GM21723 (cell line): ENCODE data around the gene CDH20.

Experiments
- ATAC-seq: cut with Tn5 transposase; IDR thresholded peaks from one replicate; pipeline ENCODE4 v1.9.1; 2021; ENCODE audit warnings: mild to moderate bottlenecking, moderate library complexity; ENCODE audit not compliant: unreplicated experiment

Gene CDH20

DNA sequence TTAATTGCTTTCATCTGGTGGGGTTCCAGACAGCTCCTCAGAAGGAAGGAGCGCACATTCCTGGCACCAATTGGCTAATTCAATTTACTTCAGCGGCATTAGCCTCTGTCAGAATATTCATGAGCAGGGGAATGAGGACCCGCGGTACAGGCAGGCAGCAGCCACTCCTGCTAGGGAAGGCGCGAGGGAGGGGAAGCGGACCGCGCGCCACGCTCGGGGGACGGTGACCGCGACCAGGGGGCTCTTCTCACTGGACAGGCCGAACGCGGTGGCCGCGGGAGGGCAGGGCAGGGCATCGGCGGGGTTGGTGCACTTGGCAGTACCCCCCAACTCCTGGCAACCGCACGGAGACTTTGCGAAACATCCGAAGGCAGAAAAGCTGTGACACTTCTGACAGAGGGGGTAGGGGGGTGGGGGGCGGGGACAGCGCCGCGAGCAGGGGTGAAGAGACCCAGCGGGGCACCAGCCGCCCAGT, at the start of gene CDH20:
Gene CDH20, plus strand, starts transcription at position 160 of the 475 bp plus-strand sequence.
- ATAC-seq = no peak

DNA sequence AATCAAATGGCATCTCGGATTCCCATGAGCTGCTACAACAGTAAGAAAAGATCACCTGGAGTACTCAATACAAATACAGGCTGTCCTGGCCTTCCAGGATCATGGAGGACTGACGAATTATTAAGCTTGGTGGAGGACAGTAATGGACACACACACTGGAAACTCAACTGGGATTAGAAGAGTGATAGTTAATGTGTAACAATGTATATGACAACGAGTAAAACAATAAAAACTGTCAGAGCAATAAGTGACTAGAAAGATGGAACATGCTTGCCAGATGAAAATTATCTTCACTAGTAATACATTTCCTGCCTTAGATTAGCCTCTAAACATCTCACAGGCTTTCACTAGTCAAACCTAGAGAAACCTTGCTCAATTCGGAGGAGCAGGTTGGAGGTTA, 49.2 kb upstream of the CDH20 start:
- no peak for ATAC-seq

DNA sequence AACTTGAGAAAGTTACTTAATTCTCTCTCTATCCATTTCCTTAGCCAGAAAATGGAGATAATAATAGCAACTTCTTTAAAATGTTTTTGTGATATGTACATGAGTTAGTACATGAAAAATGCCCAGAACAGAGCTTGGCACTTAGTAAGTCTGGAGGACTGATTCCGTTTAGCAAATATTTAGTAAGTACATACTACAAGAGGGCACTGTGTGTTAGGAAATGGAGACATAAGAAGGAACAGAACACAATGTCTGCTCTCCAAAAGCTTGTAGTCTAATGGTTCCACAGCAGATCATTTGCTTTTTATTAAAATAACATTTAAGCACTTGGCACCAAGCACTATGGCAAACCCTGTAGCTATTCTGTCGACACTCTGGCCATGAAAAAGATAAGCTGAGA, 47.5 kb upstream of the CDH20 start:
- no peak for ATAC-seq

DNA sequence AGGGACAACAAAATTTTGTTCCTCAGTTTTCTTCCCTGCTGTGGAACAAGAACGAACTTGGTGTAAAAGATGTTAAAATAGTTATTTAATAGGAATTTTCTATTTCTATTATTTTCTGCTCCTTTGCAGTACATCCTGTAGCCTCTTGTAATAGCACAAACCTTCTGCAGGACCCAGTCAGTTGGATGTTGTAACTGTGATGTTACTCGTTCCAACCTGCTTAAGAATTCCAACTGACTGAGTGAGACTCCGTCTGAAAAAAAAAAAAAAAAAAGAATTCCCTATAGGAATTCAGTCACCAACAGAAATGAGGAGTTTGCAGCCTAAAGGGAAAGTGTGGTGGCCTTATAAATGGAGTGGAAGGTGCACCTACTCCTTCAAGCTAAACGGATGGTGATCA, 46.4 kb upstream of the CDH20 start:
- no peak for ATAC-seq

DNA sequence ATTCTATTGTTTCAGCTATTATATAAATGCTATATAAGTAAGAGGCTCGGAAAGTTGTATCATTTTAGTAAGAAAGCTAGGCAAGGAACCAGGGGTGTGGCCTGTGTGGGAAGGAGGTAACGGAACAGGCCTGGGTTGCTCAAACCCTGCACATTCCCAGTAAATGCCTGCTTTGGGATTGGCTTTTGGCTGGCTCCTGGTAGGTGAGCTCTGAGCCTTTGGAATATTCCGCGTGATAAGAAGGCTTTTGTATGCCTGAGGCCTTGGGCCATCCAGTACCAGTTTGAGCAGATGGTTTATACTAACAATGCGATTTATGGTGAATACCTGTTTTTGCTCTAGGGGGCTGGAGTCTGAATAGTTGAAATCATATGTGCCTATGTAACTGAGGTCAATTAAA, 42.6 kb upstream of the CDH20 start:
- no peak for ATAC-seq

DNA sequence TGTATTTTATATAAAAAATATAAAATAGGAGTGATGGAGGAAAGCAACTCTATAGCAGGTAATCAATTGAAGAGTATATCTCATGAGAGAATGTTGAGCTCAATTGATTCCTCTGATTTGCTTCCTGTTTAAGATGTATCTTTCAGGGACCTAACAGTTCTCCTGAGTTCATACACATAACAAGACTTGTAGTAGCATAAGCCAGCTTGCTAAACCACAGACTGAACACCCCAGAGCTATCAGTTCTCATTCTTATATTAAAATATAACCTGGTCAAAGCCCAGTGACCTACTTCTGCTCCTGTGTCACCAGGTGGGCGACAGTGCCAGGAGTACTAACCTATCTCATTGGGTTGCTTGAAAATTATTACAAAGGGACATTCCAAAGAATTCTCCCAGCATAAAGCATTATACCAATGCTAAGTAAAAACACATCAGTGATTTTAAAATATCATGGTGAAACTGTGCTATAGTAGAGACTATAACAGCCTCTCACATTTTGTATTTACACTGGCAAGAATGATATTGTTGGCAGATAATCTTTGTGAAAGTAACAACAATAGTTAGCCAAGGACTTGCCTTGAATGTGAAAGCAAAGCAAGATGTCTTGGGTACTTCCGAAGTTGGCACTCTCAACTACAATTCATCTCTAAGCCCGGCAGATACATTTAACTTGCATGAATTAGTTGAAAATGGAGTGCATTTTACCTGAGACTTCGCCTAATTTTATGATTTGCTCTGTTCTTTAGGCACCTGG, 40.8 kb upstream of the CDH20 start:
- ATAC-seq = no peak

DNA sequence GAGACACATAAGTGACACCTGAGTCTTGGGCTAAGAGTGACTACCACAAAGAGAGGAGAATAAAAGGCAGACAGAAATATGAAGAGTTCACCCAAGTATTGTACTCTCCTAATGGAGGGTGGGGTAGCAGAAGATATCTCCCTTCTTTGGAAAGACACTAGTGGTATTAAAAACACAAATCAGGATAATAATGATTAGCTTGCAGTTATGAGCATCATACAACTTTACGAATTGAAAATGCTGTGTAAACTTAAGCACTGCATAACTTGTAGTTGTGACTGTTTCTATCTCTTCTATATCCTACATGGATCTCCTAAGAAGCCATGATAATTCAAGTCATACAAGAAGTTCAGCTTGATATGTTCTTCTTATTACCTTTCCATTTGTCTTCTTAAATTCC, 38.1 kb upstream of the CDH20 start:
- ATAC-seq = no peak

DNA sequence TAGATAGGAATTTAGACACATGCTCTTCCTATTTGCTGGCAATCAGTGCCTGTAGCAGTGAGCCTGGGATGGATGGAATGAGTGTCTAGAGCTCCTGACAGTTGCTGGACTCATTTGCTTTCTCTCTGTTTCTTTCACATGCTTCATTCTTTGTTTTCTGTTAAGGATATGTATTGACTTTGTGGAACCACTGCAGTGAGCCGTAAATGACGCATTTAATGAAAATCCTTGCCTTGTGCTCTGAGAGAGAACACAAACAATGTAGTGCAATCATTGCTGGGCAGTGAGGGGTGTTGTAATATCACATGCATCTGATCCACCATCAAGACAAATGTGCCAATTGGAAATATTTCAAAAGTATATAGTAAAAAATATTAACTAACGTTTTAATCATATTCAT, 25.2 kb upstream of the CDH20 start:
- ATAC-seq = no peak

DNA sequence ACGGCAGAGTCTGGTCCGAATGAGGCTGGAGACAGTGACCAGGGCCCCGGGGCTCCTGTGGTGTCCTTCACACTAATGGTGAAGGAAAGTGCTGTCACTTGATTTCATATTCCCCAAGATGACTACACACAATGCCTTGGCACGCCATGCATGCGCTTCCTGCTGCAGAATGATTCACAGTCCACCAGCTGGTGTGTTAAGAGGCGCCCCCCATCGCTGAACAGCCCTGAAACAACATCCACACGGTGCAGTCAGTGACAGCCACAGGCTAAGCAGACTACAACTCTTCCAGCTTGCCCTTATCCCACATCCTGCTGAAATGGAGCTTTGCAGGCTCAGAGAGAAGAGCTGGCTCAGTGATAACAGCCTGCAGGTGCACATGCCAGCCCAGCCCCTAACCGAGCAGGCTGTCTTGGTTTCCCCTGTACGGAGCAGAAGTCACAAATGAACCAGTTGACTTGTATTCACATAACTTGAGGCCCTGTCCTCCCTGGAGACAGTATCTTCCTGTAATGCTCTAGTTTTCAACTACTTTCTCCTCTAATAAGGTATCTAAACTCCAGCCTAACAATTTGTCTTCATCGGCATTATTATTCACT, 24.3 kb upstream of the CDH20 start:
- no peak for ATAC-seq

DNA sequence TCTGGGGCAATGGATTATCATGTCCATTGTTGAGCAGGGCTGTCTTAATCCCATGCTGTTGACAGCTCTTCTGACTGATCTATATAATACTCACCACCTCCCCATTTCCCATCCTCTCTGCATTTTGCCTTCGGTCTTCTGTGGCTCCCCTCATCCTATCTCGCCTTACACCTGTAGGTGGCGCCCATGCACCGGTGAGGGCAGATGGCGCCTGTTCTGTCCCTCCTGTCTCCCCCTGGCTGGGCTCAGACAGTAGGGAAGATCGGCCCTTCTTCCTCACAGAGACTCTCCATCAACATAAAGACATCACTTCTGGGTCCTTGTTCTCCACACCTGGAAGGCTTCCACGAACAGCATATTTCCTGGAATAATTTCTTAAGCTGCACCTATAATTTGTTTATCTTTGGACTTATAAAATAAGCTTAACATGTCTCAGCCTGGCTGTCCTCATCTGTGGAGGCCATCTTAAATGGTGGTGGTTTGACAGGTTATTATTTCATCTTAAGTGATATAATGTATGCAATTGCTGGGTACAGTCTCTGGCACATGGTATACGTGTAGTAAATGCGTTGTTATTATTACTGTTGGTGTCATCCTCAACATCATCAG, 10.9 kb upstream of the CDH20 start:
- peak; percentile 96 for ATAC-seq

DNA sequence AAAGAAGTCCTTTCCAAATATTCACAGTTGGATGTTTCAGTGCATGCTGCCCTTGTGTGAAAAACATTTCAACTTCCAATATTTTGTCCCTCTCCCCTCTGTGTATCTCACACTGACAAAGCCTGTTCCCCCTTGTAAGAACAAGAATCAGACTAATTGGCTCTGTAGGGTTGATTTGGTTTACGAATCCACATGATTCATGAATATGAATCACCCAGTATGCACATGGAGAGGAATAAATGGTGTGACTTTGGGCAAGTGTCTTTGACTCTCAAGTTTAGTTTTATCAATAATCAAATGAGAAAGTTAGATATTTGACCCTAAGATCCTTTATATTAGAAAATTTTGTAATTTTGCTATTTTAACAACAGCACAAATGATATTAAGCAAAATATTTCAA, 9.3 kb upstream of the CDH20 start:
- no peak for ATAC-seq

DNA sequence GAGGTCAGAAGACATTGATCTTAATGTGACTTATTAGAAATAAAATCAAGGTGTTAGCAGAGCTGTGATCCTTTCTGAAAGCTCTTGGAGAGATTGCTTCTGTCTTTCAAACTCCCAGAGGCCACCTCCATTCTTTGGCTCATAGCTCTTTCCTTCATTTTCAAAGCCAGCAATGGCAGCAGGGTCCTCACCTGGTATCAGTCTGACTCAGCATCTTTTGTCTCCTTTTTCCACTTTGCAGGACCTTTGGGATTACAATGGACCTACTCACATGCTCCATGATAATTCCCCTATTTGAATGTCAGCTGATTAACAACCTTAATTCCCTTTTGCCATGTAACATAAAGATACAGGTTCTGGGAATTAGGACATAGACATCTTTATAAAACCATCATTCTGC, 6.8 kb upstream of the CDH20 start:
- ATAC-seq = no peak

DNA sequence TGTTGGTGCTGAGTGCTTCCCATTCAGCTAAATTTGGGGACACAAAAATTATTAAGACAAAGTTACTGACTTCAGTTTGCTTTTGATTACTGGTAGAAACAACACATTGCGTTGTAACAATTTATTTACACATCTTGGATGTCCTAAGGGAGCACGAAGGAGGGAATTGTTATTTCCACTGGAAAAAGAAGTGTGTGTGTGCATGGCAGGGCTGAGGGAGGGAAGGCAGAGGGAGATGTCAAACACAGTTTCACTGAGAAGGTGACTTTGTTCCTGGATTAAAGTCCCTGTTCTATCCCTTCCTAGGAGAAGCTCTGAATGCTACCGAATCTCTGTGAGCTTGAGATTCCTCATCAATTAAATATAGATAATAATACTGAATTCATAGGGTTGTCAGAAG, 3.8 kb upstream of the CDH20 start:
- ATAC-seq = no peak

DNA sequence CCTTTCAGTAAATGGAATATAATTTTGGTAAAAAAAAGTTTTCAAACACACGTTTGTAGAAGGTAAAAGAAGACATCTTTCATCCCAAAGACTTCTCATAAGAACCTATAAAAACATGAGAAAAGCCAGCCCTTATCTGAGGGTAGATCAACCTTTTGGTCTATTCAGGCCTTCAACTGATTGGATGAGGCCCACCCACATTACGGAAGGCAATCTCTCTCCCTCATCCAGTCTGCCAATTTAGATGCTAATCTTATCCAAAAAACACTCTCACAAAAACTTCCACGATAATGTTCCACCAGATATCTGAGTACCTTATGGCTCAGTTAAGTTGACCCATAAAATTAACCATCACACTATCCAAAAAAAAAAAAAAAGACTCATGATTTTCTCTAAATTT, 2.2 kb upstream of the CDH20 start:
- ATAC-seq = no peak

DNA sequence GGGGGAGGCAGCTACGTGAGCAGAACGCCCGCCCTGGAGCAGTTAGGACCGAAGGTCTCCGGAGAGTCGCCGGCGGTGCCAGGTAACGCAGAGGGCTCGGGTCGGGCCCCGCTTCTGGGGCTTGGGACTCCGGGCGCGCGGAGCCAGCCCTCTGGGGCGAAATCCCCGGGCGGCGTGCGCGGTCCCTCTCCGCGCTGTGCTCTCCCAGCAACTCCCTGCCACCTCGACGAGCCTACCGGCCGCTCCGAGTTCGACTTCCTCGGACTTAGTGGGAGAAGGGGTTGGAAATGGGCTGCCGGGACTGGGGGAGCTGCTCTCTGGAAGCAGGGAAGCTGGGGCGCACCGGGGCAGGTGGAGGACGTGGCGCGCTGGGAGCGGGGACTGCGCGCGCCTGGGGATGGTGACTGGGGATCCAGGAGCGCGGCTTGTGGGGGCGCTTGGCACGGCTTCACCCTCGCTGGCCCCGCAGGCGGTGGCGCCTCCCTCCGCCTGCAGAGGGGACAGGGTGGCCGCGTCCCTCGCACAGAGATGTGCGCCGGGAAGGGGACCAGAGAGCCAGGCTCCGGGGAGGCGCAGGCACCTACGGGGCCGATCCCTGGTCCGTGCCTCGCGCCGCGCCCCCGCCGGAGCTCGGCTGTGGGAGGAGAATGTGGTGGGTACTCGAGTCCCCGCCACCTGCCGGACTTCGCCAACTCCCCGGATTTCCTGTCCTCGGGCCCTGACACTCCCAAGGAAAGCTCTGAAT, 688 bp downstream of the CDH20 start:
- no peak for ATAC-seq

DNA sequence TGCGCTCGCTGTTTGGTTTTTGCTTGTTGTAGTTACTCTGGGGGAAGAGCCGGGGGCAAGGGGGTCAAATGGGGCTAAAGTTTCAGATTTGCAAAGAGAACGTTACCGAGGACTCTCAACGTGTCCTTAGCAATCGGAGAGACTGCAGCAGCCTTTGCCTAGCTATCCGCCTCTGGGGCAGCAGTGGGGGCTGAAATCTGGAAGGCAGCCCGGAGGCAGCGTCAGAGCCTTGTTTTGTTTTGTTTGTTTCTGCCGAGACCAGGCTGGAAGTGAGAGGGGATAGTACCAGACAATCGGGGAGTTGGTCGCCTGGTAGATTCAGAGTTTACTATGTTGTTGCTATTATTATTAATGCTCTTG, 1.2 kb downstream of the CDH20 start:
- no peak for ATAC-seq

DNA sequence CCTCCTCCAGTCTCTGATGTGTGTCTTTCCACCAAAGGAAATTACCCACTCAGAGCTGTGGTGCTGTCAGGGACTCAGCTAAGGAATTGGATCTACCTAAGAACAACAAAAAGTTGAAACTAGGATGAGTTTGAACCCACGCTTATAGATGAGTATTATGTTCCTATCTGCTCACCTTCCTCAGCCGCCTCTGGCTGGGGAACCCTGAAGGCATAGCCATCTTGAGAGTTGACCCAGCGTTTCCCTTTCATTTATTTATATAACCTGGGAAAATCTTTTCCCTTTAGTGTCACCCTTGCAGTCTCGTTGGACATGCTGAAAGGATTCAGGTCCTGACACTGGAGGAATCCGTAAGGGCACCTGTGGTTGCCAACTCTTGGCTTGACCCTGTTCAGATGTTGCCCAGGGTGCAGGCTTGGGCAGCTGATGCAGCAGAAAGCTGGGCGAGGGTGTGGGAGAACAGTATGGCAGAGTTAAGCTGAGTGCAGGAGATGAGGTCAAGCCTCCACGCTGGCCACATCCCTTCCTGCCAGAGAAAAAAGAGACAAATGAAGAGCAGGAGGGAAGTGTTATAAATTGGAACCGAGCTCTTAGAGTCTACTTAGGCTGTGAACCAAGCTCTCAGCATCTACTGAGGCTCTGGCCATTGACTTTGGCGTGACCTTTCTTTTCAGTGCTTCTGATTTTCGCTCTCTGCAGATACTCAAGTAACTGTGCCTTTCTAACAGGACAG, 1.9 kb downstream of the CDH20 start:
- no peak for ATAC-seq

DNA sequence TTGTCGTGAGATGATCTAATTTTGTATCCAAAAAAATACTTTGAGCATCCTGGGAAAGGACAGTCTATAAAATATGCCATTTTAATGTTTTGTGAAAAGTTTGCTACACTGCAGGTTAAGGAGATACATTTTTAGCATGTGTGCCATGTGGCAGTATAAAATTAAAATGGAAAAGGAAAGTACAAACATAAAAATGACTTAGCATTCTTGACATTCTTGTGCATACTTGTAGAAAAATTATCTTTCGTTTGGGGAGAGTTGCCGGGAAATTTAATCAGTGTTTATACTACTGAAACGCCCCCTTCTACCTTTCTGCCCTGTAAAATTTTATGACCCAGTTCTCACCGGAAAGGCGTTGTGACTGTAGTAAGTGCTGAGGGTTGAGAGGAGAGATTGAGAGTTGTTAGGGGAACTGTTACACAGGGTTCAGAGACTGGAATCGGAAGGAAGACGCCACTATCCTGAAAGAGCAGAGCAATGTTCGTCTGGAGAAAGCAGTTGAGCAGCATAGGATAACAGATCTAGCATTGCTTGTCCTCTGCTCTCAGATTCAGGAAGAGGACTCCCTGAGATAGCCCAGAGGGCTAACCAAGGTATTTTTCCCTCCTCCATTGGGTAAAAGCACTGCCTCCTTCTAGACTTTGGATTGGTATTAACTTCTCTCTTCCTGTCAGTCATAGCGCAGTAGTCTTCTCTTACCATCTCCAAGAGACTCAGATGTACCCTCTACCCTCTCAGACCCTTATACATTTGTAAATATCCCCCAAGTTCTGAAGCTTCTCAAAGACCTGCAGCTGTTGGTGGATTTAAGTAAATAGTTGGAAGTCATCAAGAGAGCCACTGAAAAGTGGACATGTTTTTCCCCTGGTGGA, 2.7 kb downstream of the CDH20 start:
- ATAC-seq = no peak

DNA sequence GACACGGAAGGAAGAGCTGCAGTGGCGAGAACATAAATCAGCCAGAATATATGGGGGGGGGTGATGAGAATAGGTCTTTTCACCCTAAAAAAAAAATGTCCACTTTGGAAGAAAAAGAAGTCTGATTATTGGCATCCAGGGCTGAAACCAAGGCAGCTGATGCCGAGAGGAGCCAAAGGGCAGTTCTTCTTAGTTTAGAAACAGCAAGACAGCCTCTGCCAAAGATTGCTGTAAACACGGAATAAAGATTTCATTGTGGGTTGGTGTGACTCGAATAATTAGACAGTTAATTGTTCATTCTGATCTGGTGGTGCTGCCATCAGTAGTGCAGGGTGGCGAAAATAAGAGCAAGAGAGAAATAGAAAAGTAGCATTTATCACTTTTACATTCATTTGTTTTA, 3.5 kb downstream of the CDH20 start:
- no peak for ATAC-seq

DNA sequence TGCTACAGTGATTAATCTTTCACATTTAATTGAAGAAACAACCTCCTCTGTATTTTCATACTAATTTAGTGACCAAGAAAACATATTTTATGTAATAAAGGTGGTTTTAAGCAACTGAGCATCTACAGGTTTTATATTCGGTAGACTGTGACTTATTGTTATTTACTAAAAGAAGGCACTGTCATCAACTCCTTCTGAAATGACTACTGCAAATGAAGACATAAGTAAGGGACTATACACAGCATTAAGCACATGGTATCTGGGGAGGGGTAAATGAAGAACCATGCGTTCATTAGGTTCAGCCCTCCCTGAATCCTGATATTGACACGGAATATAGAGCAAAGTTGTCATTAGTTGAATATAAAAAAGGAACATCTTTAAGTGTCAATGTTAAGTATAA, 4.3 kb downstream of the CDH20 start:
- no peak for ATAC-seq
